ENCODE data around the gene PACSIN2. TPM values are rescaled to one million over a fixed set of nuclear protein-coding genes. Genes with fewer than 3 reads are reported as not detected.

The PACSIN2 gene
- total and polyA plus RNA-seq, 2 of the 13 experiments (the other 11 are each of a cell fraction or from before 2014, with no cell fraction given): 54.1 to 68.8 TPM

DNA sequence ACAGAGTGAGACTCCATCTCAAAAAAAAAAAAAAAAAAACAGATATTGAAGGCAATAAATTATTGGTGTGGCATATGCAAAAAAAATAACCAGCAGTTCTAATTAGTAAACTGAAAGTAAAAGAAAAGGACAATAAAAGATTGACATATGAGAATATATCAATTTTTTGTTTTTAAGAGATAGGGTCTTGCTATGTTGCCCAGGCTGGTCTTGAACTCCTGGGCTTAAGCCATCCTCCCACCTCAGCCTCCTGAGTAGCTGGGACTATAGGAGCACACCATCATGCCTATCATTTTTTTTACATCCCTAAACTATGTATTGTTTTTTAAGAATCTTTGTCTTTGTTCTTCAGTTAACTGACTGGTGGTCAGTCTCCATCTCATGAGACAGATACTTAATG is 31.5 kb downstream of the PACSIN2 start:
- in situ Hi-C loops (cut with HindIII; ENCODE audit: extremely low pct_ligation_motif_present, low pct_unique_long_range_greater_than_20kb): no loop called here
- CTCF ChIA-PET (ENCODE audit: low intra/inter-chr PET ratio, low total read pairs): no interaction called here
- TF ChIP-seq RAD51 (IDR thresholded peaks at IDR 0.05; ENCODE audit: borderline replicate concordance): no peak
- peak; percentile 78 for TF ChIP-seq ZNF121 (CRISPR knock-in tag; IDR thresholded peaks at IDR 0.05)

GRCh38 chr22:42979606-42980005 is 35.3 kb downstream of the PACSIN2 start:
- TF ChIP-seq NFKB2 (CRISPR knock-in tag; IDR thresholded peaks at IDR 0.05; ENCODE audit: borderline replicate concordance) (no peak), ZNF44 (CRISPR knock-in tag; IDR thresholded peaks at IDR 0.05) (no peak), TOPORS (CRISPR knock-in tag; IDR thresholded peaks at IDR 0.05) (no peak), ZBTB3 (CRISPR knock-in tag; IDR thresholded peaks at IDR 0.05; ENCODE audit: borderline replicate concordance, low read depth) (no peak), PHF8 (CRISPR knock-in tag; IDR thresholded peaks at IDR 0.05) (no peak)
- Histone ChIP-seq H3K4me1 (ENCODE audit: insufficient read depth, low read length) (peaks cover 56% of the 10 kb centered on the region), H3K4me3 (replicated peaks in 1 of 3; ENCODE audit: insufficient read depth in 1 of 3, low read depth in 2 of 3, low read length in 3 of 3) (no peak overlapping the region), H3K79me2 (ENCODE audit: insufficient read depth, low read length) (peaks cover 70% of the 10 kb centered on the region), H3K27me3 (ENCODE audit: control insufficient read depth in 1 of 2, insufficient read depth in 2 of 2, low read length in 2 of 2) (no peaks in the 10 kb centered on the region), H2AFZ (ENCODE audit: low read length) (no peak overlapping the region), H3K9me3 (ENCODE audit: low read length) (no peaks in the 10 kb centered on the region), H3K4me2 (ENCODE audit: low read depth, low read length) (no peak overlapping the region), H3K27ac (ENCODE audit: extremely low read length, insufficient read depth, low read length) (no peak overlapping the region), H4K20me1 (ENCODE audit: insufficient read depth, low read length) (peaks cover 19% of the 10 kb centered on the region), H3K36me3 (replicated peaks in 1 of 2; ENCODE audit: control insufficient read depth in 1 of 2, insufficient read depth in 2 of 2, low read length in 2 of 2) (no peaks in the 10 kb centered on the region; a peak in 2 of 5 replicates), H3K9ac (ENCODE audit: insufficient read depth, low read depth, low read length) (no peak overlapping the region)
- POLR2A ChIA-PET: interaction anchor here (1.3 kb wide), 1 partner anchor 36 kb away, joined by 3 read pairs; the partner anchor contains the start of gene PACSIN2
- in situ Hi-C loops (cut with HindIII; ENCODE audit: extremely low pct_ligation_motif_present, low pct_unique_long_range_greater_than_20kb) (no loop called here), intact Hi-C loops (cut with micrococcal nuclease; ENCODE audit: unreplicated experiment) (loop anchor here (2.0 kb wide), 1 partner anchor 13 kb away; no protein-coding TSS in a partner anchor)
- FAIRE-seq (no peak), ATAC-seq (no peak), DNase-seq (ENCODE audit: low spot score) (no peak)
- WGBS (ENCODE audit: low lambda C conversion rate): 99% methylated on average over 4 of the region's 4 CpGs
- no TSS peak for BruUV-seq (replicated peaks)
- CTCF ChIA-PET (ENCODE audit: low intra/inter-chr PET ratio, low total read pairs): no interaction called here

More for the DNA sequence above, 31.5 kb downstream of the PACSIN2 start:
- BruUV-seq (replicated peaks): no TSS peak
- Histone ChIP-seq H3K9ac (ENCODE audit: insufficient read depth, low read depth, low read length) (no peak overlapping the region), H3K4me3 (replicated peaks in 1 of 3; ENCODE audit: insufficient read depth in 1 of 3, low read depth in 2 of 3, low read length in 3 of 3) (no peak overlapping the region), H2AFZ (ENCODE audit: low read length) (no peak overlapping the region), H3K79me2 (ENCODE audit: insufficient read depth, low read length) (peaks cover 69% of the 10 kb centered on the region), H3K9me3 (ENCODE audit: low read length) (no peaks in the 10 kb centered on the region), H3K27ac (ENCODE audit: extremely low read length, insufficient read depth, low read length) (no peak overlapping the region), H3K36me3 (replicated peaks in 1 of 2; ENCODE audit: control insufficient read depth in 1 of 2, insufficient read depth in 2 of 2, low read length in 2 of 2) (peaks cover 0 to 3% of the 10 kb centered on the region in 2 experiments; a peak in 1 of 5 replicates), H3K4me2 (ENCODE audit: low read depth, low read length) (no peak overlapping the region), H3K4me1 (ENCODE audit: insufficient read depth, low read length) (peaks cover 70% of the 10 kb centered on the region), H4K20me1 (ENCODE audit: insufficient read depth, low read length) (peaks cover 23% of the 10 kb centered on the region), H3K27me3 (ENCODE audit: control insufficient read depth in 1 of 2, insufficient read depth in 2 of 2, low read length in 2 of 2) (no peaks in the 10 kb centered on the region)
- ATAC-seq (no peak), DNase-seq (ENCODE audit: low spot score) (no peak), FAIRE-seq (no peak)
- POLR2A ChIA-PET: interaction anchor here (2.1 to 2.8 kb wide), 2 partner anchors 10 to 31 kb away, joined by 5 to 13 read pairs; partner anchors contain the start of gene PACSIN2
- intact Hi-C loops (cut with micrococcal nuclease; ENCODE audit: unreplicated experiment): no loop called here
